Fibroblast of villous mesenchyme (primary cell): ENCODE data around the gene PALLD. TPM values are rescaled to one million over a fixed set of nuclear protein-coding genes. Genes with fewer than 3 reads are reported as not detected.

Experiments
- DNase-seq: peaks from one replicate; pipeline ENCODE4 v3.0.0-alpha.2; 2010; ENCODE audit warnings: low read depth
- H3K4me3 ChIP-seq: 2 replicates; pipeline ENCODE4 v1.5.1; 2011; ENCODE audit warnings: low read depth, mild to moderate bottlenecking, low read length
- CTCF ChIP-seq: IDR thresholded peaks from 2 replicates; pipeline ENCODE4 v1.5.1; 2012; ENCODE audit warnings: low read depth, mild to moderate bottlenecking, low read length; ENCODE audit not compliant: insufficient read depth
- total RNA-seq: library from RNA; depleted of rRNA; stranded (reverse); fragments of >200 nt; gene quantifications from 2 replicates; pipeline ENCODE4 v1.2.3, GENCODE V29; 2012

Gene PALLD
- total RNA-seq, 1 donor = 188 TPM

GRCh38 chr4:168555437-168555836, 58.6 kb downstream of the PALLD start:
- no peak for DNase-seq
- no peak overlapping the region for H3K4me3 ChIP-seq
- TF ChIP-seq CTCF = no peak

GRCh38 chr4:168557658-168558057, 60.8 kb downstream of the PALLD start:
- DNase-seq = no peak
- no peak overlapping the region for H3K4me3 ChIP-seq
- TF ChIP-seq CTCF = no peak

GRCh38 chr4:168558599-168558998, 61.7 kb downstream of the PALLD start:
- no peak overlapping the region for H3K4me3 ChIP-seq
- DNase-seq = no peak
- TF ChIP-seq CTCF = no peak

GRCh38 chr4:168560184-168561180, 63.6 kb downstream of the PALLD start:
- no peak overlapping the region for H3K4me3 ChIP-seq
- TF ChIP-seq CTCF = no peak
- DNase-seq = peak; percentile 56

GRCh38 chr4:168562041-168562571, 65.3 kb downstream of the PALLD start:
- no peak for TF ChIP-seq CTCF
- H3K4me3 ChIP-seq = no peak overlapping the region
- DNase-seq = peak; percentile 80

GRCh38 chr4:168564023-168564422, 67.2 kb downstream of the PALLD start:
- TF ChIP-seq CTCF = no peak

GRCh38 chr4:168565130-168565529, 68.3 kb downstream of the PALLD start:
- TF ChIP-seq CTCF = no peak
- no peak for DNase-seq
- no peak overlapping the region for H3K4me3 ChIP-seq

More at GRCh38 chr4:168564023-168564422, 67.2 kb downstream of the PALLD start:
- H3K4me3 ChIP-seq = no peak overlapping the region
- no peak for DNase-seq
